Activated T-helper 1 cell treated with Interleukin-2 at 50 U/mL for 16 hours (primary cell): ENCODE results near the gene PKD2L1.

Experiments used
- DNase-seq: peaks from one replicate; pipeline ENCODE4 v3.0.0-alpha.2; 2020; ENCODE audit warnings: low read depth

Gene PKD2L1

DNA sequence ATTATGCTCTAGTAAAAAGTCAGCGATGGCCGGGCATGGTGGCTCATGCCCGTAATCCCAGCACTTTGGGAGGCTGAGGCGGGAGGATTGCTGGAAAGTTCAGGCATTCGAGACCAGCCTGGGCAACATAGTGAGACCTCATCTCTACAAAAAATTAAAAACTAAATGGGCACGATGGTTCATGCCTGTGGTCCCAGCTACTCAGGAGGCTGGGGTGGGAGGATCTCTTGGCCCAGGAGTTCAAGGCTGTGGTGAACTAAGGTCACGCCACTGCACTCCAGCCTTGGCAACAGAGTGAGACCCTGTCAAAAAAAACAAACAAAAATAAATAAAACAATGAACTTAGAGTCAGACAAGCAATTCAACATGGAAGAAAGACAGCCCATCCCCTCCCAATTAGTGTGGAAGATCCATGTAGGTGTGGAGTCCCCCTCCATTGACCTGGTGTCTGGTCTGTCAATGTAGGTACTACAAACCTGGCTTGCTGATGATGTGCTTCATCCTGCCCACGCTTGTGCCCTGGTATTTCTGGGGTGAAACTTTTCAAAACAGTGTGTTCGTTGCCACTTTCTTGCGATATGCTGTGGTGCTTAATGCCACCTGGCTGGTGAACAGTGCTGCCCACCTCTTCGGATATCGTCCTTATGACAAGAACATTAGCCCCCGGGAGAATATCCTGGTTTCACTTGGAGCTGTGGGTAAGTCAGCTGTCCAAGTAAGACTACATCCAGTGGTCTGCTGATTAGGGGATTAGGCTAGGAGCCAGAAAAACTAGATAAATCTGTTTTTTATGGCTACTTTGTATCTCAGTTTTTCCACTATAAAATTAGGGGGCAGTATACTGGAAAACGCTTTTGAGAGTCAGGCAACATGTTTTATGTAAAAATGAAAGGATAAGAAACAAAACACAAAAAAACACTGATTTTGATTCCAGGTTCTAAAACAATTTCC, 26.3 kb upstream of the PKD2L1 start:
- DNase-seq: no peak

DNA sequence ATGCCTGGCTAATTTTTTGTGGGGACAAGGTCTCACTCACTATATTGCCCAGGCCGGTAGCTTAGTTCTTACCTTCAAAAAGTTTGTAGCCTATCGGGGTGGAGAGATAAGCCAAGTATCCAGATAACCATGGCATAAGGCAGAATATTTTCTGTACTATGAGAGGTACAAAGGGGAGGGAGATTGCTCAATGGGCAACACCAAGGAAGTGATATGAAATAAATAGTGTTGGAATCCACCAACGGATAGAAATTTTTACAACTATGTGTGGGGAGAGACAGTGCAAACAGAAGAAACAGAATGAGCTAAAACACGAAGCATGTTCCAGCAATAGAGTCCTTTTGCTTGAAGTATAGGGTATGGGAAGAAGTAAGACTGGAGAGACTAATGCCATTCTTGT, 25.1 kb upstream of the PKD2L1 start:
- DNase-seq: no peak

GRCh38 chr10:100353770-100354485, 23.9 kb upstream of the PKD2L1 start:
- no peak for DNase-seq

DNA sequence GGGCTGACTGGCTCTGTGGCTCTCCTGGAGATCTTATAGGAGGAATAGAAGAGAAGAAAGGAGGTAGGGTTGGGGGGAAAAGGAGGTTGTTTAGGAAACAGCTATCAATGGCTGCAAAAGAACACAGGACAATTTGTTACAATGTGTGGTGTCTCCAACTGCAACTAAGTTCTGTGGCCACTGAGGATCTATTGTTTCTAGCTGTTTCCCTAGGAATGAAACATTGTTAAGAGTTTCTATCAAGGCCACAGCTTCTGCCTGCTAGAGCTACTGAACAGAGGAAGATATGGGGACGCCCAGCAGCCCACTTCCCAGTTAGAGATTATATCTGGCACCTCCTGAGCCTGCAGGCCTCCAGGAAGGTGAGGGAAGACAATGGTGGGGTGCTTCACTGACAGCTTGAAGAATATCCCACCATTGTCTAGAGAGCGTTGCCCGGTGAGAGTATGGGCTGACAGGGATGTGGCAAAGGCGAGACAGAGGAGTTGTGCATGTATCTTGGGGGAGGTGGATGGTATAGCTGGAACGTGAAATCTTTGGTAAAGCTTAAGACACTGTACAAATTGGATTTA, 21.0 kb upstream of the PKD2L1 start:
- DNase-seq: no peak

- no peak for DNase-seq
These were observed 19.6 kb upstream of the PKD2L1 start for GRCh38 chr10:100349672-100350071.

DNA sequence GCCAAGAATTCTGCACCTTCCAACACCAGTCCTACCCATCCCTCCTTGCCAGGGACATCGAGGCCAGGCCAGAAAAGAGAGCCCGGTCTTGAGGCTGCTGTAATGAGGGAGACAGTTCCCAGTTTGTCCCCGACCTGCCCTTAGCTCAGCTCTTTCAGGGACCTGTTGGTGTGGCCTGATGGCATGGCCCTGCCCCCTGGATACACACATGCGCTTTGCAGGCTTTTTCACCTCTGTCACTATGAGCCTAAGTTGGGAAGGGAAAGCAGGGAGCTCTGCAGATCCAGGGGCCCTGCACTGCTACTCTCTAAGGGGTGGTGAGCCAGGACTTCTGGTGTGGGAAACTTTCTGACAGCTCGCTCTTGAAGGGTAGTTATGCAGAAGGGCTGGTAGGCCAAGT, 19.1 kb upstream of the PKD2L1 start:
- no peak for DNase-seq

DNA sequence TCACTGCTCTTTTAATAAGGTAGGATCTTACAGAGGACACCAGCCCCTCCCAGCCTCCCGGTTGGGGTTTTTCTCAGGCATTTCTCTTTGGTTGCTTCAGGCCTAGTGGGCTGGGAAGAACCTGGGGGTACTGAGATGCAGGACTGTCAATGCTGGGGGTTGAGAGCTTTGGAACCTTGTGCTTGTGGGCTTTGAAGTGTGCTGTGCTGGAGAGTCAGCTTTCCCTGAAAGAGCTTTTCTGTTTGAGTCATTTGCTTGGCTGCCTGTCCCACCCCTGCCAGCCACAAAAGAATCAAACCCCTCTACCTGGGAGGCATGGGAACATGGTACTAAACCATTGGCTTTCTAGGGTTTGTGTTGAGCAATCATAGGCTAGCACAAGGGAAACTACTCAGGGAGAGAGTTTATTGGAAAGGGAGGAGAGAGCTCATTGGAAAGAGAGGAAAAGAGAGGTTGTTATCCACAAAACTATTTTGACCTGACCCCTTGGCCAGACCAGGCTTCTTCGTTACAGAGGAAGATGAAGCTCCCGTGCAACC, 18.4 kb upstream of the PKD2L1 start:
- no peak for DNase-seq

- DNase-seq: no peak
These were observed 17.7 kb upstream of the PKD2L1 start for GRCh38 chr10:100347568-100348195.

- DNase-seq: peak; percentile 59
These were observed 16.9 kb upstream of the PKD2L1 start, which contains the start of gene SCD for GRCh38 chr10:100346765-100347567. SCD (plus strand) TSS chr10:100347233; CDS start chr10:100347505, 272 bp downstream.

DNA sequence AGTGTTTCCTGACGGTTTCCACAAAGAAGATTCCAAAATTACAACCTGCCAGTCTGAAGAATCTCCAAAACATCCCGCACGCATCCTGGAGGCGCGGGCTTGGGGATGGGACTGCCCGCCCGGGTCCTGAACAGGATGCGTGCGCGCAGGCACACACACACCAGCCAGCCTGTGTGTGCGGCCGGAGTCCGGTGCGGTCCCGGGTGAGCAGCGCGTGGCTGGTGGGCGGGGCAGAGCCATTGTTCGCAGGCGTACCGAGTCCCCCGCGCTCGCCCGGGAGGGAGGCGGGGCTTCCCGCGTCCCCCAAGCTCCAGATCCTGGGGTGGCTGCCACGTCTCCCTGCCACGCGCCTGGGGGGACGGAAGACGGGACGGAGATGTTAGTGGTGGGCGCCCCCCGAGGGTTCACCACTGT, 16.3 kb upstream of the PKD2L1 start:
- peak; percentile 34 for DNase-seq

- no peak for DNase-seq
These were observed 15.7 kb upstream of the PKD2L1 start for GRCh38 chr10:100345570-100346330.

DNA sequence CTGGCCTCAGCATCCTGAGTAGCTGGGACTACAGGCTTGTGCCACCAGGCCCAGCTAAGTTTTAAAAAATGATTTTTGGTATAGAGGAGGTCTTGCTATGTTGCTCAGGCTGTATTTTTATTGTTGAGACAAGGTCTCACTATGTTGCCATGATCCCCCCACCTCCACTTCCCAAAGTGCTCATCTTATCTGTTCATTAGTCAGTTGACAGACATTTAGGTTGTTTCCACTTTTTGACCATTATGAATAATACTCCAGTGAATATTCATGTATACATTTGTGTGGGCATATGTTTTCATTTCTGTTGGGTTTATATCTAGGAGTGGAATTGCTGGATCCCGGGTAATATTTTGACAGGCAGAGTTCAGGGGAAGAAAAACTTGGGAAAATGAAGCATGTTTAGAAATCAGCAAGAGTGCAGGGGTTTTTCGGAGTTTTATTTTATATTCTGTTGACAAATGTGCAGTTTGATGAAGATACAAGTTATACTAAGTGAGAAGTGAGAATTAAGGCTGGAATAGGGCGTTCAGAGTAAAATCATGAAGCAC, 14.3 kb upstream of the PKD2L1 start:
- no peak for DNase-seq

DNA sequence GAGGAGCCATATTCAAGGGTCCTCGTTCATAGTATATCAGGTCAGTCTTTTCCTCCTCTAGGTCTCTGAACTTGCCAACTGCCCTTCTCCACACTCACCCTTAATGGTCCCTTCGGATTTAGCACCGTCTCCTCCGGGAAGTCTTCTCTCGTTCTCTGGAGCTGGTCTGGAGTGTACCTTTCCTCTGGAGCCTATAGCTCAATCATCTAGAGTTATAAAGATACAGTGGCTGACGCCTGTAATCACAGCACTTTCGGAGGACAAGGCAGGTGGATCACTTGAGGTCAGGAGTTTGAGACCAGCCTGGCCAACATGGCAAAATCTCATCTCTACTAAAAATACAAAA, 12.6 kb upstream of the PKD2L1 start:
- no peak for DNase-seq

DNA sequence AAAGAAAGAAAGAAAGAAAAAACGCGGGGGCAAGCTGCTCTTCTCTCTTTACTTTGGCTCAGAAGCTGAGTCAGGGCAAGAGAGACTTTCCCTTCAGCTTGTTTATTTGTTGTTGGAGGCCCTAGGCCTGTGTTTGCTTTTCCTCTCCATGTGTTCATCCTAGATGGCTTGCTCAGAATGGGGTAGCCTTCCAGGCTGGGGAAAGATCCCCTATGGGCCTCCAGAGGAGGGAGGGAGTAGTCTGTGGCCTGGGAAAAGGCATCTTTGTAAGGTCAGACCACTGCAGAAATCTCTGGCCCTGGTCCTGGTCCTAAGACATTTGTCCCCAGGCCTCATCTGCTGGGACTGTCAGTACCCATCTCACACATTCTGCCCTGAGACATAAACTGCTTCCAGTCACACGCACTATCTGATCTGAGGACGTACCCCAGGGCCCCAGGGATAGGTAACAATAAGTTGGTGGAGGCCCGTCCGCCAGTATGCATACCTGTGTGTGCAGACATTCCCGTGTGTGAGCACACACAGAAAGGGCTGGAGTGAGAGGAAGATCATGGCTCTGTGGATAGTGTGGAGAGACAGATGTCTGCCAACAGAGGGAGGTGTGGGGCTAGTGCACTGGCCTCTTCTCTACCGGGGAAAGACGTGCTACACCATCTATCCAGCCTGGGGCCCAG, 12.1 kb upstream of the PKD2L1 start:
- peak; percentile 10 for DNase-seq

DNA sequence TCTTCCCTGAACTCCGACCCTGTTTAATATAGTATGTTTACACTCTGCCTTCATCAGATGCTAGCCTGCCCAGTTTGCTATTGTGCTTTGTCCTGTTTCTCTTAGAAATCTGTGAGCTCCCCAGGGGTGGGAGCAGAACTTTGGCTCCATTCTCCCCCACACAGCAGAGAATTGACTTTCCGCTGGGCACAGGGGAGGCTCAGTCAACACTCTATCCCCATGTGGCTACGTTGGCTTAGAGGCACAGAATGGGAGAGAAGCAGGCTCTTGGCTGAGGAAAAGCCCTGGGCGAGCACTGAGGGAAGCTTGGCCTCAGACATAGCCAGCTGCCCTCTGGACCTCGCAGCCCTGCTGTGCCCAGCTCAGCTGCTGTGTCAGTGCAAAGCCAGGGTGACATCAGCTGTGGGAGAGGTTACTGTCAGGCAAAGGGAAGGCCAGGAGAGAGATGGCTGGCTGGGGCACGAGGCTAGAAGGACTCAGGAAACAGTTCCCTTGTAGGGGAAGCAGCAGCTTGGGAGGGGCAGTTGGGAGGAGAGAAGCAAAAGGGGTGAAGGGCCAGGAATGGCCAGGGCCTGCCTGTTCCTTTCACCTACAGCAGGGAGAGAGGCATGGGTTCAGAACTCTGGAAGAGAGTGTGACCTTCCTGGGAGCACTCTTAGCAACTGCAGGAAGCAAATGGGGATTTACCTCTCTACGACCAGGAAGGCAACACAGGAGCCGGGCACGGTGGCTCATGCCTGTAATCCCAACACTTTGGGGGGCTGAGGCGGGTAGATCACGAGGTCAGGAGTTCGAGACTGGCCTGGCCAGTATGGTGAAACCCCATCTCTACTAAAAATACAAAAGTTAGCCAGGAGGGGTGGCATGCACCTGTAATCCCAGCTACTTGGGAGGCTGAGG, 11.2 kb upstream of the PKD2L1 start:
- DNase-seq: no peak

DNA sequence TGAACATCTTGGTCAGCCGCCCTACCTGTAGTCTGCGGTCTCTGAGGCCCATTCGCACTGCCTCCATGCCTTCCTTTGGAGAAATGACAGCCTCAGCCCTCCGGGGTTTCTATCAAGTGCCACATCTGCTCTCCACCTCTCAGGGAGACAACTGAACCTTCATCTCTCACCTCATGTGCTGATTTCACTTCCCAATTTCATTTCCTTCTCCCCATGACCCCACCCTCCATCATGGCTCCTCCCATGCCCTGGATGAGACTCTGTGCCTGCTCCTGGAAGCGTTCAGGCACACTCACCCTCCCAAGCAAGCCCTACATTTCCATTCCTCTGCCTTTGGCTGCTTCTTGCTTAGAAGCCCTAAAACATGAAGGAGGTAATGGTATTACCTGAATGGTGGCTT, 9.2 kb upstream of the PKD2L1 start:
- DNase-seq: no peak

GRCh38 chr10:100338434-100339036, 8.5 kb upstream of the PKD2L1 start:
- peak; percentile 50 for DNase-seq

DNA sequence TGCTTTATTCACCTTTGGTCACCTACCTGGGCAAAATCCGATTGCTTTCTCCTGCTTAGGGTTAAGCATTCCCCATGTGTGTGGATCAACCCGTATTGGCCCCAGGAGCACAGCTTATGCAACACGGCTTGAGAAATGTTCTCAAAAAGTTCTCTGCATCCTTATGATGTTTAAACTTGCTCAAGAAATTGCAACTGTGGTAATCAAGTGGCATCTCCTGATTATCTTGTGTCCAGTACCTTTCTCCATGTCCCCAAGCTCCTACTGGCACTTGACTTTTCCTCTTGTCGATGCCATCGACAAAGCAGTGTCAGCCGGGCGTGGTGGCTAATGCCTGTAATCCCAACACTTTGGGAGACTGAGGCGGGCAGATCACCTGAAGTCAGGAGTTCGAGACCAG, 4.7 kb upstream of the PKD2L1 start:
- DNase-seq: no peak
